Measurements from ENCODE around the gene HOXA2. TPM values are rescaled to one million over a fixed set of nuclear protein-coding genes. Genes with fewer than 3 reads are reported as not detected.

Gene HOXA2
- total and polyA plus RNA-seq, 2 of the 13 experiments (the other 11 are each of a cell fraction or from before 2014, with no cell fraction given) = 0.22 to 0.29 TPM

DNA sequence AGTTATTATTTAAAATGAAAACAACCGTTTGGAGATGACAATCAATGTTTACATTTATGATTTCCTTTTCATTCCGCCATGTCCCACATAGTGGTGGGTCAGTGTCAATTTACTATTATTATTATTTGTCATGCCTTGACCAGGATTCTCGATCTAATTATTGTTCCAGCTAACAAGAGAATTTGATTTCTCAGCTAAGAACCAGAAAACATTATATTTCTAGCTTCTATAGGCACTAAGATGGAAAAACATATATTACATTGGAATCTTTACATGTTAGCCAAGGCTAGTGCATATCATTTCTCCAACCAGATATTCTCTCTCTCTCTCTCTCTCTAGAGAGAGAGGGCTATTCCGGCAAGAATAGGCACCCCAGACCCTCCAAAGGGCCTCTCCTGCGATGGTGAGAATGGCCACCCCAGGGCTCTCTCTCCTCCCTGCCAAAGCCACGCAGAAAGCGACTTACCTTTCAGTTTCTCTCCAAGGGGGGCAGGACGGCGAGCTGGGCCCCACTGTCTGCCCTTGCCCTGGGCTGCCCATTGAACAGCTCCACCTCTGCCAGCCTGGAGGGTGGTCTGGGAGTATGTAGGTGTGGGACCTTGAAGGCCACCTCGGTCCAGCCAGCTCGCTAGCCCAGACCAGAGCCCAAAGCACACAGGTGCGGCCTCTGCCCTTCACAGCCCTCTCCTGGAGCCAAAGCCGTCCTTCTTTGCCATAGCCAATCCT lies 47.5 kb upstream of the HOXA2 start (continued):
- TF ChIP-seq ARID5B (CRISPR knock-in tag; IDR thresholded peaks at IDR 0.05) = no peak
- no peak for TF ChIP-seq ZNF615 (CRISPR knock-in tag; IDR thresholded peaks at IDR 0.05; ENCODE audit: borderline replicate concordance)
- TF ChIP-seq ZNF333 (CRISPR knock-in tag; IDR thresholded peaks at IDR 0.05; ENCODE audit: borderline replicate concordance) = no peak
- TF ChIP-seq, protein P1, sequence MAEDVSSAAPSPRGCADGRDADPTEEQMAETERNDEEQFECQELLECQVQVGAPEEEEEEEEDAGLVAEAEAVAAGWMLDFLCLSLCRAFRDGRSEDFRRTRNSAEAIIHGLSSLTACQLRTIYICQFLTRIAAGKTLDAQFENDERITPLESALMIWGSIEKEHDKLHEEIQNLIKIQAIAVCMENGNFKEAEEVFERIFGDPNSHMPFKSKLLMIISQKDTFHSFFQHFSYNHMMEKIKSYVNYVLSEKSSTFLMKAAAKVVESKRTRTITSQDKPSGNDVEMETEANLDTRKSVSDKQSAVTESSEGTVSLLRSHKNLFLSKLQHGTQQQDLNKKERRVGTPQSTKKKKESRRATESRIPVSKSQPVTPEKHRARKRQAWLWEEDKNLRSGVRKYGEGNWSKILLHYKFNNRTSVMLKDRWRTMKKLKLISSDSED (CRISPR knock-in tag; IDR thresholded peaks at IDR 0.05) = no peak
- TF ChIP-seq HNRNPH1 (optimal IDR thresholded peaks at IDR 0.05; ENCODE audit: low read depth, low read length) = no peak
- no peak for TF ChIP-seq ASH2L (IDR thresholded peaks at IDR 0.05; ENCODE audit: insufficient read length, low read depth, low read length)

Measured in HepG2 (cell line).